Activated naive CD4-positive, alpha-beta T cell treated with anti-CD3 and anti-CD28 coated beads, Interleukin-2, amount 10 ng/mL, durations not matched to agents 7 days and 5 days (primary cell): Measurements from ENCODE around the gene TMEM131L.
A peak's percentile ranks its signal among the peaks of the same experiment; 100 is the strongest.

ENCODE experiments used
- CTCF ChIA-PET: fragments of 350-600 bp; sonication (Branson Sonifier 250); formaldehyde crosslinking; loops from one replicate; lab custom pipeline; 2021; ENCODE audit warnings: antibody characterized with exemption; lab: Charles Lee
- DNase-seq: peaks from one replicate; pipeline ENCODE4 v3.0.0-alpha.2; 2020
- H3K27ac Mint-ChIP-seq: one replicate; pipeline ENCODE4 v1.8.0; 2021; ENCODE audit warnings: mild to moderate bottlenecking, moderate library complexity, mixed read lengths
- H3K27me3 Mint-ChIP-seq: one replicate; pipeline ENCODE4 v1.8.0; 2021; ENCODE audit warnings: mild to moderate bottlenecking, mixed read lengths
- H3K36me3 Mint-ChIP-seq: one replicate; pipeline ENCODE4 v1.8.0; 2021; ENCODE audit warnings: mixed read lengths
- H3K4me1 Mint-ChIP-seq: one replicate; pipeline ENCODE4 v1.8.0; 2021; ENCODE audit warnings: mixed read lengths
- H3K4me3 Mint-ChIP-seq: one replicate; pipeline ENCODE4 v1.8.0; 2021; ENCODE audit warnings: mild to moderate bottlenecking, moderate library complexity, mixed read lengths
- H3K9me3 Mint-ChIP-seq: one replicate; pipeline ENCODE4 v1.8.0; 2021; ENCODE audit warnings: mixed read lengths

TMEM131L gene

GRCh38 chr4:153489856-153490558, 23.8 kb downstream of the TMEM131L start:
- H3K4me1 Mint-ChIP-seq: peaks cover 85% of the 10 kb centered on the region
- peak overlapping the region; percentile 59 for H3K4me3 Mint-ChIP-seq
- peak overlapping the region; percentile 89 for H3K27ac Mint-ChIP-seq
- CTCF ChIA-PET: interaction anchor here (1.0 to 3.3 kb wide), 5 partner anchors 8 to 153 kb away, joined by 3 to 16 read pairs (median 3); no protein-coding TSS in a partner anchor
- no peak for DNase-seq
- no peaks in the 10 kb centered on the region for H3K27me3 Mint-ChIP-seq
- no peaks in the 10 kb centered on the region for H3K9me3 Mint-ChIP-seq
- H3K36me3 Mint-ChIP-seq: peaks cover 34% of the 10 kb centered on the region

- no peaks in the 10 kb centered on the region for H3K27me3 Mint-ChIP-seq
- H3K27ac Mint-ChIP-seq: no peak overlapping the region
- H3K4me1 Mint-ChIP-seq: peaks cover 85% of the 10 kb centered on the region
- peaks cover 40% of the 10 kb centered on the region for H3K36me3 Mint-ChIP-seq
- CTCF ChIA-PET: interaction anchor here (1.0 to 1.6 kb wide), 2 partner anchors 7 to 23 kb away, joined by 3 to 5 read pairs; no protein-coding TSS in a partner anchor
- H3K4me3 Mint-ChIP-seq: no peak overlapping the region
- no peaks in the 10 kb centered on the region for H3K9me3 Mint-ChIP-seq
- no peak for DNase-seq
Measured at GRCh38 chr4:153490985-153491483, 24.9 kb downstream of the TMEM131L start.

- Mint-ChIP-seq H3K9me3 (no peaks in the 10 kb centered on the region), H3K4me1 (peaks cover 84% of the 10 kb centered on the region), H3K27ac (peak overlapping the region; percentile 81), H3K27me3 (no peaks in the 10 kb centered on the region), H3K36me3 (peaks cover 45% of the 10 kb centered on the region), H3K4me3 (no peak overlapping the region)
- DNase-seq: no peak
- CTCF ChIA-PET: interaction anchor here (1.2 to 1.7 kb wide), 2 partner anchors 62 to 80 kb away, joined by 4 to 5 read pairs; no protein-coding TSS in a partner anchor
Measured at GRCh38 chr4:153494562-153494961, 28.4 kb downstream of the TMEM131L start.

GRCh38 chr4:153495480-153496193, 29.5 kb downstream of the TMEM131L start:
- CTCF ChIA-PET: interaction anchor here (1.0 to 1.3 kb wide), 4 partner anchors 28 to 150 kb away, joined by 3 to 5 read pairs (median 4); partner anchors contain the start of gene TMEM131L
- peak overlapping the region; percentile 19 for H3K4me3 Mint-ChIP-seq

GRCh38 chr4:153497091-153497531, 31.0 kb downstream of the TMEM131L start:
- CTCF ChIA-PET: interaction anchor here (0.7 to 3.4 kb wide), 9 partner anchors 8 to 77 kb away, joined by 4 to 16 read pairs (median 5); no protein-coding TSS in a partner anchor

More at GRCh38 chr4:153495480-153496193, 29.5 kb downstream of the TMEM131L start:
- H3K27ac Mint-ChIP-seq: peak overlapping the region; percentile 99
- peaks cover 43% of the 10 kb centered on the region for H3K36me3 Mint-ChIP-seq
- DNase-seq: no peak
- peaks cover 86% of the 10 kb centered on the region for H3K4me1 Mint-ChIP-seq
- no peaks in the 10 kb centered on the region for H3K9me3 Mint-ChIP-seq
- no peaks in the 10 kb centered on the region for H3K27me3 Mint-ChIP-seq

GRCh38 chr4:153497988-153498967, 32.1 kb downstream of the TMEM131L start:
- no peaks in the 10 kb centered on the region for H3K9me3 Mint-ChIP-seq
- H3K4me3 Mint-ChIP-seq: peak overlapping the region; percentile 66
- H3K27me3 Mint-ChIP-seq: no peaks in the 10 kb centered on the region
- H3K36me3 Mint-ChIP-seq: peaks cover 51% of the 10 kb centered on the region
- no peak for DNase-seq
- H3K4me1 Mint-ChIP-seq: peaks cover 94% of the 10 kb centered on the region
- H3K27ac Mint-ChIP-seq: peak overlapping the region; percentile 99
- CTCF ChIA-PET: interaction anchor here (0.6 to 3.4 kb wide), 12 partner anchors 8 to 771 kb away, joined by 3 to 16 read pairs (median 4); no protein-coding TSS in a partner anchor

More at GRCh38 chr4:153497091-153497531, 31.0 kb downstream of the TMEM131L start:
- H3K27ac Mint-ChIP-seq: peak overlapping the region; percentile 99
- peak; percentile 68 for DNase-seq
- peaks cover 45% of the 10 kb centered on the region for H3K36me3 Mint-ChIP-seq
- H3K4me3 Mint-ChIP-seq: peak overlapping the region; percentile 66
- peaks cover 90% of the 10 kb centered on the region for H3K4me1 Mint-ChIP-seq
- H3K9me3 Mint-ChIP-seq: no peaks in the 10 kb centered on the region
- H3K27me3 Mint-ChIP-seq: no peaks in the 10 kb centered on the region

GRCh38 chr4:153499005-153499404, 32.8 kb downstream of the TMEM131L start:
- DNase-seq: no peak
- Mint-ChIP-seq H3K27me3 (no peaks in the 10 kb centered on the region), H3K27ac (peak overlapping the region; percentile 99), H3K4me1 (peaks cover 90% of the 10 kb centered on the region), H3K36me3 (peaks cover 51% of the 10 kb centered on the region), H3K9me3 (no peaks in the 10 kb centered on the region), H3K4me3 (no peak overlapping the region)
- CTCF ChIA-PET: interaction anchor here (0.7 to 3.4 kb wide), 8 partner anchors 9 to 772 kb away, joined by 3 to 16 read pairs (median 4); no protein-coding TSS in a partner anchor

- Mint-ChIP-seq H3K27ac (no peak overlapping the region), H3K9me3 (no peaks in the 10 kb centered on the region), H3K4me1 (peaks cover 73% of the 10 kb centered on the region), H3K36me3 (peaks cover 50% of the 10 kb centered on the region), H3K27me3 (no peaks in the 10 kb centered on the region), H3K4me3 (no peak overlapping the region)
- DNase-seq: no peak
- CTCF ChIA-PET: interaction anchor here (1.1 kb wide), 2 partner anchors 13 to 18 kb away, joined by 3 to 6 read pairs; no protein-coding TSS in a partner anchor
Measured at GRCh38 chr4:153501578-153501977, 35.4 kb downstream of the TMEM131L start.

GRCh38 chr4:153502584-153502983, 36.4 kb downstream of the TMEM131L start:
- H3K36me3 Mint-ChIP-seq: peaks cover 56% of the 10 kb centered on the region
- peaks cover 71% of the 10 kb centered on the region for H3K4me1 Mint-ChIP-seq
- no peak for DNase-seq
- H3K4me3 Mint-ChIP-seq: no peak overlapping the region
- H3K9me3 Mint-ChIP-seq: no peaks in the 10 kb centered on the region
- CTCF ChIA-PET: interaction anchor here (1.1 kb wide), 1 partner anchor 12 kb away, joined by 6 read pairs; no protein-coding TSS in a partner anchor
- no peaks in the 10 kb centered on the region for H3K27me3 Mint-ChIP-seq
- H3K27ac Mint-ChIP-seq: no peak overlapping the region

- no peak overlapping the region for H3K4me3 Mint-ChIP-seq
- H3K27ac Mint-ChIP-seq: no peak overlapping the region
- H3K36me3 Mint-ChIP-seq: peaks cover 61% of the 10 kb centered on the region
Measured at GRCh38 chr4:153506341-153507309, 40.5 kb downstream of the TMEM131L start.

GRCh38 chr4:153507310-153508073, 41.3 kb downstream of the TMEM131L start:
- CTCF ChIA-PET: interaction anchor here (1.2 kb wide), 2 partner anchors 18 to 67 kb away, joined by 3 to 5 read pairs; no protein-coding TSS in a partner anchor
- Mint-ChIP-seq H3K27ac (no peak overlapping the region), H3K4me1 (peaks cover 27% of the 10 kb centered on the region), H3K27me3 (no peaks in the 10 kb centered on the region), H3K4me3 (no peak overlapping the region), H3K36me3 (peaks cover 62% of the 10 kb centered on the region), H3K9me3 (peaks cover 2% of the 10 kb centered on the region)
- no peak for DNase-seq

More at GRCh38 chr4:153506341-153507309, 40.5 kb downstream of the TMEM131L start:
- DNase-seq: no peak
- CTCF ChIA-PET: interaction anchor here (1.2 to 2.0 kb wide), 4 partner anchors 9 to 68 kb away, joined by 3 to 5 read pairs (median 4); no protein-coding TSS in a partner anchor
- H3K27me3 Mint-ChIP-seq: no peaks in the 10 kb centered on the region
- H3K4me1 Mint-ChIP-seq: peaks cover 34% of the 10 kb centered on the region
- peaks cover 2% of the 10 kb centered on the region for H3K9me3 Mint-ChIP-seq
